Measurements from ENCODE around the gene PCDHGA2. TPM values are rescaled to one million over a fixed set of nuclear protein-coding genes. Genes with fewer than 3 reads are reported as not detected.
A peak's percentile ranks its signal among the peaks of the same experiment; 100 is the strongest.
"Not testable (repeated sequence)": the region's sequence is repeated elsewhere in the genome, so short reads cannot be mapped to it uniquely, and the experiment has no call there.

The PCDHGA2 gene
- 1 to 10 TPM; 1.4 to 5.3 (median 1.9) TPM for total RNA-seq

DNA sequence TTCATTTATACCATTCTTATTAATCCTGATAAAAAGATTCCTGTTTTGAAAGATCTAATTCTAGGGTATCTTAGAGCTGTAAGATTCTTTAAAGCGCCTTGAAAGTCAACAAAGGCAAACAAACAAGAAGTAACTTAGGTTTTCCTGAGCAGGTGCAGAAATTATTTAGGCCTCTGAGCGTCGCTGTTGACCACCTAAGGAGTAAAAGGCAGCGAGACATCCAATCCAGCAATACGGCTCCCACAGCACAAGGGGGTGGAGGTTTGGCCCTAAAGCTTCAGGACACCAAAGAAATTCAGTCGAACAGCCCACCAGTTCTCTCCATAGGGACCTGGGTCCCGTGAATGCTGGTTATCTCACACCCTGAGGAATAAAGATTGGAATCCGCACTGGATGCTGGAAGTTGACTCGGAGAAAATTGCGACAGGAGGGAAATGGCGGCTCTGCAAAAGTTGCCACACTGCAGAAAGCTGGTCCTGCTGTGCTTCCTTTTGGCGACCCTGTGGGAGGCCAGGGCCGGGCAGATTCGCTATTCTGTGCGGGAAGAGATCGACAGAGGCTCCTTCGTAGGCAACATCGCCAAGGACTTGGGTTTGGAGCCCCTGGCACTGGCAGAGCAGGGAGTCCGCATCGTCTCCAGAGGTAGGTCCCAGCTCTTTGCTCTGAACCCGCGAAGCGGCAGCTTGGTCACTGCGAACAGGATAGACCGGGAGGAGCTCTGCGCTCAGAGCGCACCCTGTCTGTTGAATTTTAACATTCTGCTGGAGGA, at the start of gene PCDHGA2:
TSS of gene PCDHGA2 (plus strand) at position 223 of the 769 bp plus-strand sequence.
- H3K4me3 ChIP-seq (ENCODE audit: low read depth, poor library complexity, severe bottlenecking): peak within 1 kb of the TSS; percentile 14
- no peak for DNase-seq (ENCODE audit: low spot score in 2 of 2)
- WGBS, 2 donors: 7 to 15% methylated on average over 27 of the region's 27 CpGs
- no peak for TF ChIP-seq POLR2A (IDR thresholded peaks at IDR 0.05)
- TF ChIP-seq, protein P1, sequence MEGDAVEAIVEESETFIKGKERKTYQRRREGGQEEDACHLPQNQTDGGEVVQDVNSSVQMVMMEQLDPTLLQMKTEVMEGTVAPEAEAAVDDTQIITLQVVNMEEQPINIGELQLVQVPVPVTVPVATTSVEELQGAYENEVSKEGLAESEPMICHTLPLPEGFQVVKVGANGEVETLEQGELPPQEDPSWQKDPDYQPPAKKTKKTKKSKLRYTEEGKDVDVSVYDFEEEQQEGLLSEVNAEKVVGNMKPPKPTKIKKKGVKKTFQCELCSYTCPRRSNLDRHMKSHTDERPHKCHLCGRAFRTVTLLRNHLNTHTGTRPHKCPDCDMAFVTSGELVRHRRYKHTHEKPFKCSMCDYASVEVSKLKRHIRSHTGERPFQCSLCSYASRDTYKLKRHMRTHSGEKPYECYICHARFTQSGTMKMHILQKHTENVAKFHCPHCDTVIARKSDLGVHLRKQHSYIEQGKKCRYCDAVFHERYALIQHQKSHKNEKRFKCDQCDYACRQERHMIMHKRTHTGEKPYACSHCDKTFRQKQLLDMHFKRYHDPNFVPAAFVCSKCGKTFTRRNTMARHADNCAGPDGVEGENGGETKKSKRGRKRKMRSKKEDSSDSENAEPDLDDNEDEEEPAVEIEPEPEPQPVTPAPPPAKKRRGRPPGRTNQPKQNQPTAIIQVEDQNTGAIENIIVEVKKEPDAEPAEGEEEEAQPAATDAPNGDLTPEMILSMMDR (IDR thresholded peaks at IDR 0.05): no peak
- intact Hi-C loops (cut with DNase I; ENCODE audit: low total_unique reads): no loop called here

GRCh38 chr5:141298376-141298775, 40.2 kb upstream of the PCDHGA2 start:
- no peak overlapping the region for H3K4me3 ChIP-seq (ENCODE audit: low read depth, poor library complexity, severe bottlenecking)
- whole genome bisulfite sequencing, 2 donors: 92 to 94% methylated on average over 4 of the region's 4 CpGs
- no peak for DNase-seq (ENCODE audit: low spot score in 2 of 2)
- intact Hi-C loops (cut with DNase I; ENCODE audit: low total_unique reads): no loop called here
- TF ChIP-seq POLR2A (IDR thresholded peaks at IDR 0.05): no peak
- TF ChIP-seq, protein P1 (IDR thresholded peaks at IDR 0.05): no peak

- WGBS, 2 donors: 47 to 54% methylated on average over 30 to 34 of the region's 36 CpGs
- no peak for DNase-seq (ENCODE audit: low spot score in 2 of 2)
- no peak for TF ChIP-seq POLR2A (IDR thresholded peaks at IDR 0.05)
- TF ChIP-seq, protein P1 (IDR thresholded peaks at IDR 0.05): no peak
- H3K4me3 ChIP-seq (ENCODE audit: low read depth, poor library complexity, severe bottlenecking): no peak within 1 kb of the TSS
- intact Hi-C loops (cut with DNase I; ENCODE audit: low total_unique reads): no loop called here
Measured at GRCh38 chr5:141303756-141304155, 34.8 kb upstream of the PCDHGA2 start, which contains the start of gene SLC25A2. TSS of gene SLC25A2 (minus strand) at chr5:141304049. CDS start at chr5:141303865, 184 bp downstream.

DNA sequence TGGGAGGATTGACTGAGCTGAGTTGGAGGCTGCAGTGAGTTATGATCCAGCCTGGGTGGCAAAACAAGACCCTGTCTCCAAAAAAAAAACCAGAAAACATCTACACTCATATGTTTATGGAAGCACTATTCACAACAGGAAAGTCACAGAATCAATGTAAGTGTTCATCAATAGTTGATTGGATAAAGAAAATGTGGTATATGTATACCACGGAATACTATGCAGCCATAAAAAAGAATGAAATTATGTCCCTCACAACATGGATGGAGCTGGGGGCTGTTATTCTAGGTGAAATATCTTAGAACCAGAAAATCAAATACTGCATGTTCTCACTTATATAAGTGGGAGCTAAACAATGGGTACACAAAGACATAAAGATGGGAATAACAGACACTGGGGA, 31.9 kb upstream of the PCDHGA2 start:
- TF ChIP-seq, protein P1 (IDR thresholded peaks at IDR 0.05): no peak
- TF ChIP-seq POLR2A (IDR thresholded peaks at IDR 0.05): no peak
- intact Hi-C loops (cut with DNase I; ENCODE audit: low total_unique reads): no loop called here
- DNase-seq (ENCODE audit: low spot score in 2 of 2): no peak
- no peak overlapping the region for H3K4me3 ChIP-seq (ENCODE audit: low read depth, poor library complexity, severe bottlenecking)
- 95 to 96% methylated on average over 1 of the region's 1 CpG for WGBS, 2 donors

DNA sequence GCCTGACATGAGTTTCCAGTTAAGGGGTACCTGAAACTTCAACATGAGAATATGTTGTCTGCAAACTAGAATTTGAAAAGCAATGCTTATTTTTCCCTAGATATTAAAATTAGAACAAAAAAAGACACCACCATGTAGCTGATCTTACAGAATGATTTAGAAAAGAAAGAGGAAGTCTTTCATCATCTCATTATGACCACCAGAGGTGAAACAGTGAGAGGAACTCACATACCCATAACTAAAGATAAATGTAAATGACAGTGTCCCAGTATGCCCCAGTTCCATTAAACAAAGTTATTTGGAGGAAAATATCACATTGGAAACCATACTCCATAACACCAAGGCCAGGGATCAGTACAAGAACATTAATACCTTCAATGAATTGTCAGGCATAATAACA, 24.8 kb upstream of the PCDHGA2 start:
- no peak overlapping the region for H3K4me3 ChIP-seq (ENCODE audit: low read depth, poor library complexity, severe bottlenecking)
- no peak for DNase-seq (ENCODE audit: low spot score in 2 of 2)
- TF ChIP-seq, protein P1 (IDR thresholded peaks at IDR 0.05): no peak
- TF ChIP-seq POLR2A (IDR thresholded peaks at IDR 0.05): no peak
- intact Hi-C loops (cut with DNase I; ENCODE audit: low total_unique reads): no loop called here

GRCh38 chr5:141316963-141317362, 21.6 kb upstream of the PCDHGA2 start:
- DNase-seq (ENCODE audit: low spot score in 2 of 2); H3K4me3 ChIP-seq (ENCODE audit: low read depth, poor library complexity, severe bottlenecking); intact Hi-C loops (cut with DNase I; ENCODE audit: low total_unique reads): not testable (repeated sequence)
- WGBS, 2 donors: 83 to 86% methylated on average over 4 of the region's 4 CpGs

Data from lower leg skin (tissue), 4 donors.